GM23338 (cell line): ENCODE data around the gene SIGLEC8. TPM values are rescaled to one million over a fixed set of nuclear protein-coding genes. Genes with fewer than 3 reads are reported as not detected.

ENCODE experiments used
- ATAC-seq: fragments of 200-7000 bp; cut with Tn5 transposase; 3 replicates; pipeline ENCODE4 v1.9.1; 2020
- DNase-seq: peaks from one replicate; pipeline ENCODE4 v3.0.0-alpha.2; 2015; ENCODE audit warnings: low spot score
- H2AFZ ChIP-seq: fragments of 200-600 bp; sonication (generic); 2 replicates; pipeline ENCODE4 v1.8.0; 2016; ENCODE audit warnings: antibody characterized with exemption, mild to moderate bottlenecking, moderate library complexity
- H3F3A ChIP-seq: fragments of 200-600 bp; sonication (generic); replicated peaks from 2 replicates; pipeline ENCODE4 v1.8.0; 2017; ENCODE audit warnings: antibody characterized with exemption, mixed run types, low read depth
- H3K27ac ChIP-seq: fragments of 200-600 bp; sonication (generic); 2 replicates; pipeline ENCODE4 v1.6.1; 2016; ENCODE audit warnings: low read depth
- H3K27me3 ChIP-seq: fragments of 200-600 bp; sonication (generic); 2 replicates; pipeline ENCODE4 v1.8.0; 2016; ENCODE audit warnings: mild to moderate bottlenecking, mixed run types, moderate library complexity; ENCODE audit not compliant: insufficient read depth
- H3K36me3 ChIP-seq: fragments of 200-600 bp; sonication (generic); 2 replicates; pipeline ENCODE4 v1.8.0; 2016; ENCODE audit warnings: mild to moderate bottlenecking; ENCODE audit not compliant: insufficient read depth
- H3K4me1 ChIP-seq: fragments of 200-600 bp; sonication (generic); 2 replicates; pipeline ENCODE4 v1.8.0; 2016; ENCODE audit warnings: mild to moderate bottlenecking, moderate library complexity; ENCODE audit not compliant: insufficient read depth
- H3K4me2 ChIP-seq: fragments of 200-600 bp; sonication (generic); 2 replicates; pipeline ENCODE4 v1.7.1; 2017; ENCODE audit warnings: mixed run types
- H3K4me3 ChIP-seq: fragments of 200-600 bp; sonication (generic); 2 replicates; pipeline ENCODE4 v1.6.1; 2016; ENCODE audit warnings: mixed run types
- H3K79me2 ChIP-seq: fragments of 200-600 bp; sonication (generic); replicated peaks from 2 replicates; pipeline ENCODE4 v1.8.0; 2017; ENCODE audit warnings: mild to moderate bottlenecking; ENCODE audit not compliant: insufficient read depth
- H3K9me2 ChIP-seq: fragments of 200-600 bp; sonication (generic); 2 replicates; pipeline ENCODE4 v1.8.0; 2017; ENCODE audit not compliant: insufficient read depth
- H4K20me1 ChIP-seq: fragments of 200-600 bp; sonication (generic); replicated peaks from 2 replicates; pipeline ENCODE4 v1.8.0; 2017; ENCODE audit warnings: mild to moderate bottlenecking; ENCODE audit not compliant: insufficient read depth
- H3K27ac Mint-ChIP-seq: 2 replicates; pipeline ENCODE4 v1.8.0; 2020; ENCODE audit warnings: inconsistent platforms, mild to moderate bottlenecking, moderate library complexity, mixed read lengths
- H3K27me3 Mint-ChIP-seq: 3 replicates; pipeline ENCODE4 v1.8.0; 2022; ENCODE audit warnings: low read depth, mild to moderate bottlenecking, moderate library complexity, mixed read lengths, inconsistent platforms; ENCODE audit not compliant: insufficient read depth, poor library complexity
- H3K36me3 Mint-ChIP-seq: 3 replicates; pipeline ENCODE4 v1.8.0; 2021; ENCODE audit warnings: low read depth, mild to moderate bottlenecking, inconsistent platforms, moderate library complexity, mixed read lengths
- H3K4me1 Mint-ChIP-seq: 3 replicates; pipeline ENCODE4 v1.8.0; 2020; ENCODE audit warnings: mild to moderate bottlenecking, inconsistent platforms, mixed read lengths
- H3K4me3 Mint-ChIP-seq: 3 replicates; pipeline ENCODE4 v1.8.0; 2021; ENCODE audit warnings: moderate library complexity, mild to moderate bottlenecking, inconsistent platforms, mixed read lengths
- H3K9me3 Mint-ChIP-seq: 3 replicates; pipeline ENCODE4 v1.8.0; 2020; ENCODE audit warnings: moderate library complexity, mild to moderate bottlenecking, inconsistent platforms, mixed read lengths
- CREB1 ChIP-seq: fragments of 250-450 bp; sonication (Bioruptor Pico); IDR thresholded peaks from 2 replicates; pipeline ENCODE4 v1.5.0; 2020; ENCODE audit warnings: low read depth, mild to moderate bottlenecking, moderate library complexity
- CTCF ChIP-seq, 2 experiments: fragments of 200-600 bp in 1 of 2; sonication (generic) in 1 of 2; conservative IDR thresholded peaks; 2 replicates each; pipeline versions ENCODE4 v1.5.1 to v1.6.1; 2016 to 2017; ENCODE audit warnings: antibody characterized with exemption in 2 of 2, low read depth in 2 of 2, mild to moderate bottlenecking in 2 of 2, moderate library complexity in 1 of 2
- EZH2 ChIP-seq: fragments of 200-600 bp; sonication (generic); IDR thresholded peaks from one replicate; pipeline ENCODE4 v1.8.0; 2017; ENCODE audit warnings: antibody characterized with exemption, mild to moderate bottlenecking, low read depth; ENCODE audit not compliant: unreplicated experiment
- EZH2phosphoT487 ChIP-seq: fragments of 200-600 bp; sonication (generic); IDR thresholded peaks from one replicate; pipeline ENCODE4 v1.8.1; 2018; ENCODE audit warnings: antibody characterized with exemption; ENCODE audit not compliant: unreplicated experiment
- JUNB ChIP-seq: IDR thresholded peaks from one replicate; pipeline ENCODE4 v1.6.1; 2016; ENCODE audit warnings: antibody characterized with exemption; ENCODE audit not compliant: unreplicated experiment
- NANOG ChIP-seq: IDR thresholded peaks from 2 replicates; pipeline ENCODE4 v1.6.1; 2016; ENCODE audit warnings: antibody characterized with exemption, borderline replicate concordance
- POLR2AphosphoS5 ChIP-seq: IDR thresholded peaks from 2 replicates; pipeline ENCODE4 v1.6.1; 2016; ENCODE audit warnings: antibody characterized with exemption, low read depth
- REST ChIP-seq: IDR thresholded peaks from one replicate; pipeline ENCODE4 v1.6.1; 2018; ENCODE audit warnings: antibody characterized with exemption; ENCODE audit not compliant: unreplicated experiment
- STAT1 ChIP-seq: IDR thresholded peaks from one replicate; pipeline ENCODE4 v1.6.1; 2016; ENCODE audit warnings: antibody characterized with exemption; ENCODE audit not compliant: unreplicated experiment
- ZNF114 ChIP-seq: fragments of 250-450 bp; sonication (Bioruptor Pico); IDR thresholded peaks from 2 replicates; pipeline ENCODE4 v1.5.0; 2020; ENCODE audit warnings: mild to moderate bottlenecking, moderate library complexity
- ZNF331 ChIP-seq: fragments of 250-450 bp; sonication (Bioruptor Pico); IDR thresholded peaks from 2 replicates; pipeline ENCODE4 v1.5.0; 2020; ENCODE audit warnings: low read depth, mild to moderate bottlenecking, moderate library complexity
- polyA plus RNA-seq: library from polyadenylated mRNA; unstranded; fragments of >200 nt; fragmentation: Nextera tagmentation; extraction: Ambion mirVana; gene quantifications from 2 replicates; pipeline ENCODE4 v1.2.1, GENCODE V29; 2016
- total RNA-seq: library from RNA; depleted of rRNA; stranded (reverse); fragments of >200 nt; shearing (Covaris generic); gene quantifications from 2 replicates; pipeline ENCODE4 v1.2.3, GENCODE V29; 2014
- TF ChIP-seq, protein P1 (sequence below): fragments of 250-450 bp; sonication (Bioruptor Pico); IDR thresholded peaks from 2 replicates; pipeline ENCODE4 v1.5.0; 2020; ENCODE audit warnings: mild to moderate bottlenecking, moderate library complexity
- TF ChIP-seq, protein P2 (sequence below): IDR thresholded peaks from 2 replicates; pipeline ENCODE4 v1.6.1; 2016; ENCODE audit warnings: antibody characterized with exemption

The SIGLEC8 gene
- total and polyA plus RNA-seq, 2 experiments from 2014 or later: not detected

DNA sequence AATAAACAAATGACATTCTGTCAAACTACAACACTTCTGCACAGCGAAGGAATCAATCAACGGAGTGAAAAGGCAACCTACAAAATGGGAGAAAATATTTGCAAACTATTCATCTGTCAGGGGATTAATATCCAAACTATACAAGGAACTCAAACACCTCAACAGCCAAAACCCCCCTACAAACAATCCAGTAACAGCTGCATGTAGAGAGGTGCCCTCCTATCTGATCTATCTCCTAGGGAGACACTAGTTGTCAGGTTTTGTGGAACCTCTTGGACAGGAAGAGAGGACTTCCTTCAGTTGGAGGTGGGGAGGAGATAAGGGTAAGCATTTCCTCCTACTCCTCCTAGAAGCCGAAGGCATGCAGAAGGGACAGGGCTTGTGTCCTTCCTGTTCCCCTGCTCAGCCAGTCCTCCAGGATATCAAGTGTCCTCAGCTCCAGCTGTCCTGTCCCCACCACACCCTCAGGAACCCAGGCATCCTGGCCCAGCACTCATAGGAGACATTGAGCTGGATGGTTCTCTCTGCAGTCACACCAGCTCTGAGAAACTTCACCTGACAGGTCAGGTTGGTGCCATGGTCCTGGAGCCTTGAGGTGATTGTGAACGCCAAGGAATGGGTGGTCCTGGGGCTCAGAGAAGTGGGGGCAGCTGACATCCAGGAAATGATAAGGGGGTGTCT, 9.8 kb upstream of the SIGLEC8 start:
- no peak overlapping the region for H3K4me2 ChIP-seq
- no peaks in the 10 kb centered on the region for H3K9me2 ChIP-seq
- no peak overlapping the region for H3K27ac ChIP-seq
- H3F3A ChIP-seq: no peaks in the 10 kb centered on the region
- H3K27ac Mint-ChIP-seq: no peak overlapping the region
- H3K4me3 Mint-ChIP-seq: no peak overlapping the region
- peaks cover 3% of the 10 kb centered on the region; the same call in 2 of the 3 replicates for H3K4me1 Mint-ChIP-seq
- peaks cover 25% of the 10 kb centered on the region for H3K27me3 ChIP-seq
- peaks cover 29% of the 10 kb centered on the region for H3K9me3 Mint-ChIP-seq
- peaks cover 12% of the 10 kb centered on the region for H3K27me3 Mint-ChIP-seq
- H3K4me1 ChIP-seq: no peaks in the 10 kb centered on the region
- no peaks in the 10 kb centered on the region for H4K20me1 ChIP-seq
- no peaks in the 10 kb centered on the region for H3K36me3 ChIP-seq
- DNase-seq (no peak), ATAC-seq (no peak)
- TF ChIP-seq ZNF331 (CRISPR knock-in tag) (no peak), REST (no peak), NANOG (no peak), EZH2phosphoT487 (no peak), CREB1 (no peak), ZNF114 (CRISPR knock-in tag) (no peak), EZH2 (no peak), JUNB (no peak), CTCF (conservative IDR thresholded peaks at IDR 0.05; ENCODE audit: low read depth in 2 of 2) (no peak), POLR2AphosphoS5 (no peak), STAT1 (no peak)
- TF ChIP-seq, protein P1, sequence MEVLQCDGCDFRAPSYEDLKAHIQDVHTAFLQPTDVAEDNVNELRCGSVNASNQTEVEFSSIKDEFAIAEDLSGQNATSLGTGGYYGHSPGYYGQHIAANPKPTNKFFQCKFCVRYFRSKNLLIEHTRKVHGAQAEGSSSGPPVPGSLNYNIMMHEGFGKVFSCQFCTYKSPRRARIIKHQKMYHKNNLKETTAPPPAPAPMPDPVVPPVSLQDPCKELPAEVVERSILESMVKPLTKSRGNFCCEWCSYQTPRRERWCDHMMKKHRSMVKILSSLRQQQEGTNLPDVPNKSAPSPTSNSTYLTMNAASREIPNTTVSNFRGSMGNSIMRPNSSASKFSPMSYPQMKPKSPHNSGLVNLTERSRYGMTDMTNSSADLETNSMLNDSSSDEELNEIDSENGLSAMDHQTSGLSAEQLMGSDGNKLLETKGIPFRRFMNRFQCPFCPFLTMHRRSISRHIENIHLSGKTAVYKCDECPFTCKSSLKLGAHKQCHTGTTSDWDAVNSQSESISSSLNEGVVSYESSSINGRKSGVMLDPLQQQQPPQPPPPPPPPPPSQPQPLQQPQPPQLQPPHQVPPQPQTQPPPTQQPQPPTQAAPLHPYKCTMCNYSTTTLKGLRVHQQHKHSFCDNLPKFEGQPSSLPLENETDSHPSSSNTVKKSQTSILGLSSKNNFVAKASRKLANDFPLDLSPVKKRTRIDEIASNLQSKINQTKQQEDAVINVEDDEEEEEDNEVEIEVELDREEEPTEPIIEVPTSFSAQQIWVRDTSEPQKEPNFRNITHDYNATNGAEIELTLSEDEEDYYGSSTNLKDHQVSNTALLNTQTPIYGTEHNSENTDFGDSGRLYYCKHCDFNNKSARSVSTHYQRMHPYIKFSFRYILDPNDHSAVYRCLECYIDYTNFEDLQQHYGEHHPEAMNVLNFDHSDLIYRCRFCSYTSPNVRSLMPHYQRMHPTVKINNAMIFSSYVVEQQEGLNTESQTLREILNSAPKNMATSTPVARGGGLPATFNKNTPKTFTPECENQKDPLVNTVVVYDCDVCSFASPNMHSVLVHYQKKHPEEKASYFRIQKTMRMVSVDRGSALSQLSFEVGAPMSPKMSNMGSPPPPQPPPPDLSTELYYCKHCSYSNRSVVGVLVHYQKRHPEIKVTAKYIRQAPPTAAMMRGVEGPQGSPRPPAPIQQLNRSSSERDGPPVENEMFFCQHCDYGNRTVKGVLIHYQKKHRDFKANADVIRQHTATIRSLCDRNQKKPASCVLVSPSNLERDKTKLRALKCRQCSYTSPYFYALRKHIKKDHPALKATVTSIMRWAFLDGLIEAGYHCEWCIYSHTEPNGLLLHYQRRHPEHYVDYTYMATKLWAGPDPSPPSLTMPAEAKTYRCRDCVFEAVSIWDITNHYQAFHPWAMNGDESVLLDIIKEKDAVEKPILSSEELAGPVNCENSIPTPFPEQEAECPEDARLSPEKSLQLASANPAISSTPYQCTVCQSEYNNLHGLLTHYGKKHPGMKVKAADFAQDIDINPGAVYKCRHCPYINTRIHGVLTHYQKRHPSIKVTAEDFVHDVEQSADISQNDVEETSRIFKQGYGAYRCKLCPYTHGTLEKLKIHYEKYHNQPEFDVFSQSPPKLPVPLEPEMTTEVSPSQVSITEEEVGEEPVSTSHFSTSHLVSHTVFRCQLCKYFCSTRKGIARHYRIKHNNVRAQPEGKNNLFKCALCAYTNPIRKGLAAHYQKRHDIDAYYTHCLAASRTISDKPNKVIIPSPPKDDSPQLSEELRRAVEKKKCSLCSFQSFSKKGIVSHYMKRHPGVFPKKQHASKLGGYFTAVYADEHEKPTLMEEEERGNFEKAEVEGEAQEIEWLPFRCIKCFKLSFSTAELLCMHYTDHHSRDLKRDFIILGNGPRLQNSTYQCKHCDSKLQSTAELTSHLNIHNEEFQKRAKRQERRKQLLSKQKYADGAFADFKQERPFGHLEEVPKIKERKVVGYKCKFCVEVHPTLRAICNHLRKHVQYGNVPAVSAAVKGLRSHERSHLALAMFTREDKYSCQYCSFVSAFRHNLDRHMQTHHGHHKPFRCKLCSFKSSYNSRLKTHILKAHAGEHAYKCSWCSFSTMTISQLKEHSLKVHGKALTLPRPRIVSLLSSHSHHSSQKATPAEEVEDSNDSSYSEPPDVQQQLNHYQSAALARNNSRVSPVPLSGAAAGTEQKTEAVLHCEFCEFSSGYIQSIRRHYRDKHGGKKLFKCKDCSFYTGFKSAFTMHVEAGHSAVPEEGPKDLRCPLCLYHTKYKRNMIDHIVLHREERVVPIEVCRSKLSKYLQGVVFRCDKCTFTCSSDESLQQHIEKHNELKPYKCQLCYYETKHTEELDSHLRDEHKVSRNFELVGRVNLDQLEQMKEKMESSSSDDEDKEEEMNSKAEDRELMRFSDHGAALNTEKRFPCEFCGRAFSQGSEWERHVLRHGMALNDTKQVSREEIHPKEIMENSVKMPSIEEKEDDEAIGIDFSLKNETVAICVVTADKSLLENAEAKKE (CRISPR knock-in tag): no peak
- TF ChIP-seq, protein P2, sequence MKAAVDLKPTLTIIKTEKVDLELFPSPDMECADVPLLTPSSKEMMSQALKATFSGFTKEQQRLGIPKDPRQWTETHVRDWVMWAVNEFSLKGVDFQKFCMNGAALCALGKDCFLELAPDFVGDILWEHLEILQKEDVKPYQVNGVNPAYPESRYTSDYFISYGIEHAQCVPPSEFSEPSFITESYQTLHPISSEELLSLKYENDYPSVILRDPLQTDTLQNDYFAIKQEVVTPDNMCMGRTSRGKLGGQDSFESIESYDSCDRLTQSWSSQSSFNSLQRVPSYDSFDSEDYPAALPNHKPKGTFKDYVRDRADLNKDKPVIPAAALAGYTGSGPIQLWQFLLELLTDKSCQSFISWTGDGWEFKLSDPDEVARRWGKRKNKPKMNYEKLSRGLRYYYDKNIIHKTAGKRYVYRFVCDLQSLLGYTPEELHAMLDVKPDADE: no peak
- H2AFZ ChIP-seq: no peak overlapping the region
- no peaks in the 10 kb centered on the region for H3K36me3 Mint-ChIP-seq
- H3K79me2 ChIP-seq: no peaks in the 10 kb centered on the region
- no peak overlapping the region for H3K4me3 ChIP-seq
